ENCODE data around the gene SETD2. TPM values are rescaled to one million over a fixed set of nuclear protein-coding genes. Genes with fewer than 3 reads are reported as not detected.

Gene SETD2
- total and polyA plus RNA-seq, 2 experiments from 2014 or later = 16.7 to 45.2 TPM

GRCh38 chr3:47020311-47020710 is 143.6 kb downstream of the SETD2 start:
- Mint-ChIP-seq H3K4me1 (peaks cover 15% of the 10 kb centered on the region), H3K27ac (no peak overlapping the region), H3K9me3 (no peaks in the 10 kb centered on the region), H3K27me3 (ENCODE audit: insufficient read depth, low read depth, poor library complexity) (no peaks in the 10 kb centered on the region), H3K4me3 (no peak overlapping the region), H3K36me3 (ENCODE audit: low read depth) (peaks cover 22% of the 10 kb centered on the region)
- ATAC-seq (no peak), DNase-seq (ENCODE audit: low spot score) (no peak)
- Histone ChIP-seq H3K4me1 (ENCODE audit: insufficient read depth) (peaks cover 9% of the 10 kb centered on the region; the same call in 1 of the 2 replicates), H3K36me3 (ENCODE audit: insufficient read depth) (no peaks in the 10 kb centered on the region), H3K27ac (ENCODE audit: low read depth) (no peak overlapping the region), H3K79me2 (replicated peaks; ENCODE audit: insufficient read depth) (peaks cover 20% of the 10 kb centered on the region; the same call in 1 of the 2 replicates), H3K27me3 (ENCODE audit: insufficient read depth) (no peaks in the 10 kb centered on the region), H3K9me2 (ENCODE audit: insufficient read depth) (no peaks in the 10 kb centered on the region), H3K4me3 (no peak overlapping the region), H4K20me1 (replicated peaks; ENCODE audit: insufficient read depth) (peaks cover 22% of the 10 kb centered on the region; the same call in 1 of the 2 replicates), H3K4me2 (no peak overlapping the region), H3F3A (replicated peaks; ENCODE audit: low read depth) (no peaks in the 10 kb centered on the region), H2AFZ (no peak overlapping the region)
- TF ChIP-seq EZH2phosphoT487 (IDR thresholded peaks at IDR 0.05; ENCODE audit: unreplicated experiment) (no peak), ZNF462 (CRISPR knock-in tag; IDR thresholded peaks at IDR 0.05) (no peak), NANOG (IDR thresholded peaks at IDR 0.05; ENCODE audit: borderline replicate concordance) (no peak), ZNF114 (CRISPR knock-in tag; IDR thresholded peaks at IDR 0.05) (no peak), JUNB (IDR thresholded peaks at IDR 0.05; ENCODE audit: unreplicated experiment) (no peak), EZH2 (IDR thresholded peaks at IDR 0.05; ENCODE audit: low read depth, unreplicated experiment) (no peak), STAT1 (IDR thresholded peaks at IDR 0.05; ENCODE audit: unreplicated experiment) (no peak), CREB1 (CRISPR knock-in tag; IDR thresholded peaks at IDR 0.05; ENCODE audit: low read depth) (no peak), POLR2AphosphoS5 (IDR thresholded peaks at IDR 0.05; ENCODE audit: low read depth) (no peak), ETS1 (IDR thresholded peaks at IDR 0.05) (no peak), ZNF331 (CRISPR knock-in tag; IDR thresholded peaks at IDR 0.05; ENCODE audit: low read depth) (no peak)
- TF ChIP-seq, protein P1, sequence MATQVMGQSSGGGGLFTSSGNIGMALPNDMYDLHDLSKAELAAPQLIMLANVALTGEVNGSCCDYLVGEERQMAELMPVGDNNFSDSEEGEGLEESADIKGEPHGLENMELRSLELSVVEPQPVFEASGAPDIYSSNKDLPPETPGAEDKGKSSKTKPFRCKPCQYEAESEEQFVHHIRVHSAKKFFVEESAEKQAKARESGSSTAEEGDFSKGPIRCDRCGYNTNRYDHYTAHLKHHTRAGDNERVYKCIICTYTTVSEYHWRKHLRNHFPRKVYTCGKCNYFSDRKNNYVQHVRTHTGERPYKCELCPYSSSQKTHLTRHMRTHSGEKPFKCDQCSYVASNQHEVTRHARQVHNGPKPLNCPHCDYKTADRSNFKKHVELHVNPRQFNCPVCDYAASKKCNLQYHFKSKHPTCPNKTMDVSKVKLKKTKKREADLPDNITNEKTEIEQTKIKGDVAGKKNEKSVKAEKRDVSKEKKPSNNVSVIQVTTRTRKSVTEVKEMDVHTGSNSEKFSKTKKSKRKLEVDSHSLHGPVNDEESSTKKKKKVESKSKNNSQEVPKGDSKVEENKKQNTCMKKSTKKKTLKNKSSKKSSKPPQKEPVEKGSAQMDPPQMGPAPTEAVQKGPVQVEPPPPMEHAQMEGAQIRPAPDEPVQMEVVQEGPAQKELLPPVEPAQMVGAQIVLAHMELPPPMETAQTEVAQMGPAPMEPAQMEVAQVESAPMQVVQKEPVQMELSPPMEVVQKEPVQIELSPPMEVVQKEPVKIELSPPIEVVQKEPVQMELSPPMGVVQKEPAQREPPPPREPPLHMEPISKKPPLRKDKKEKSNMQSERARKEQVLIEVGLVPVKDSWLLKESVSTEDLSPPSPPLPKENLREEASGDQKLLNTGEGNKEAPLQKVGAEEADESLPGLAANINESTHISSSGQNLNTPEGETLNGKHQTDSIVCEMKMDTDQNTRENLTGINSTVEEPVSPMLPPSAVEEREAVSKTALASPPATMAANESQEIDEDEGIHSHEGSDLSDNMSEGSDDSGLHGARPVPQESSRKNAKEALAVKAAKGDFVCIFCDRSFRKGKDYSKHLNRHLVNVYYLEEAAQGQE (IDR thresholded peaks at IDR 0.05; ENCODE audit: unreplicated experiment) = no peak
- TF ChIP-seq, protein P2, sequence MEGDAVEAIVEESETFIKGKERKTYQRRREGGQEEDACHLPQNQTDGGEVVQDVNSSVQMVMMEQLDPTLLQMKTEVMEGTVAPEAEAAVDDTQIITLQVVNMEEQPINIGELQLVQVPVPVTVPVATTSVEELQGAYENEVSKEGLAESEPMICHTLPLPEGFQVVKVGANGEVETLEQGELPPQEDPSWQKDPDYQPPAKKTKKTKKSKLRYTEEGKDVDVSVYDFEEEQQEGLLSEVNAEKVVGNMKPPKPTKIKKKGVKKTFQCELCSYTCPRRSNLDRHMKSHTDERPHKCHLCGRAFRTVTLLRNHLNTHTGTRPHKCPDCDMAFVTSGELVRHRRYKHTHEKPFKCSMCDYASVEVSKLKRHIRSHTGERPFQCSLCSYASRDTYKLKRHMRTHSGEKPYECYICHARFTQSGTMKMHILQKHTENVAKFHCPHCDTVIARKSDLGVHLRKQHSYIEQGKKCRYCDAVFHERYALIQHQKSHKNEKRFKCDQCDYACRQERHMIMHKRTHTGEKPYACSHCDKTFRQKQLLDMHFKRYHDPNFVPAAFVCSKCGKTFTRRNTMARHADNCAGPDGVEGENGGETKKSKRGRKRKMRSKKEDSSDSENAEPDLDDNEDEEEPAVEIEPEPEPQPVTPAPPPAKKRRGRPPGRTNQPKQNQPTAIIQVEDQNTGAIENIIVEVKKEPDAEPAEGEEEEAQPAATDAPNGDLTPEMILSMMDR (conservative IDR thresholded peaks at IDR 0.05; ENCODE audit: low read depth in 2 of 2) = no peak

All from GM23338 (cell line).